HG03520 (cell line): ENCODE data around the gene DGKB.
"Not testable (repeated sequence)": the region's sequence is repeated elsewhere in the genome, so short reads cannot be mapped to it uniquely, and the experiment has no call there.

Experiments
- ATAC-seq: cut with Tn5 transposase; IDR thresholded peaks from one replicate; pipeline ENCODE4 v1.9.1; 2021; ENCODE audit warnings: mild to moderate bottlenecking, moderate library complexity; ENCODE audit not compliant: unreplicated experiment

DGKB gene

DNA sequence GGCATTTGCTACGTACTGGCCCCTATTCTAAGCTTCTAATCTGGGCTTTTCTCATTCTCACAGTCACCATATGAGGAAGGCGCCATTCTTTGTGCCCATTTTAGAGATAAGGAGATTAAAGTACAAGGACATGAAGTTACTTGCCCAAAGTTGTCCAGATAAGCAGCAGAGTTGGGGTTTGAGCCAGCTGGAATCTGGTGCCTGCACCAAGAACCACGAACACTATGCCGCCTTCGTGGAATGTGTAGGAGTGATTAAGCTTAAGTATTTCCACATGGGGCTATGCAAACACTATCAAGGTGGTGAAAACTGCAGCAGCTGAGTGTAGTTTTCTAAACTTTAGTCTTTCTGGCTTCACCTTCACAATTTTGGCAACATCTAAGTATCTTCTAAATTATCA, 570.4 kb downstream of the DGKB start:
- ATAC-seq, result no peak

DNA sequence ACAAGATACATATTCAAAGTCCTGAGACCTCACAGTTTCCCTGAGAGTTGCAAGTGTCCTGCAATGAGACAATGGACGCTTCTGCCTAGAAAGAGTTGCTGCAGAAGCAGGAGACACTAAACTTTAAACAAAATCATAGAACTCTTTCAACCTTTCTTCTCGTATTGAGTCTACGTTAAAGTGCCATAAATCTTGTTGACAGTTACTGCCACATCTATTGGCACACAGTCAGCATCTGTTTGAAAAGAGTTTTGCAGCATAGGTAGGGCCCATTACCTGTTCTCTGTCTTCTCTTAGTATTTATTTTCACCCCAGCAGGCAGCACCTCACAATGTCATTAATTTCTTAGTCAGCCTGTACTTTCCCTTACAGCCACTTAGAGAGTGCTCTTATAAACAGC, 577.8 kb downstream of the DGKB start:
- no peak for ATAC-seq

DNA sequence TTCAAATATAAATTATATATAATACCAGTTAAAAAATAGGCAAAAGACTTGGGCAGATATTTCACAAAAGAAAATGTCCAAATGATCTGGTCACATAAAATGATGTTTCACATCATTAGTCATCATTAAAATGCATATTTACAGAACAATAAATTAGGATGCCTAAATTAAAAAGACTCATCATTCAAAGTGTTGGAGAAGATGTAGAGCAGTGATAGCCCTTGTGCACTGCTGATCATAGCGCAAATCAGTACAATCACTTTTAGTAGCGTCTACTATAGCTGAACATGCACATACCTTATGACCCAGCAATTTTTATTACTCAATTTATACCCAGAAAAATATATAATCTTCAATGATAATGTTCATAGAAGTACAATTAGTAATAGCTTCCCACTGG, 579.8 kb downstream of the DGKB start:
- no peak for ATAC-seq

DNA sequence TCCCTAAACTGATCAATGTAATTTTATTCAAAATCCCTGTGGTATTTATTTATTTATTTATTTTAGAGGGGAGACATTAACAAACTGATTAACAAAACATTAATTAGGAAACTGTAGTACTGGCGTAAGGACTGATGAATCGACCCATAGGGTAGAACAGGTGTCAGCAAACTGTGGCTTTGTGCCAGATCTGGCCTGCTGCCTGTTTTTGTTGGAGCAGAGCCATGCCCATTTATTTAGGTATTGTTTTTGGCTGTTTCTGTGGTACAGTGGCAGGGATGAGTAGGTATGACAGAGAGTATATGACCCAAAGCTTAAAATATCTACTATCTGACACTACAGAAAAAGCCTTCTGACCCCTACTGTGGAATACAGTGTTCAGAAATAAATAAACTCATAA, 580.6 kb downstream of the DGKB start:
- no peak for ATAC-seq

DNA sequence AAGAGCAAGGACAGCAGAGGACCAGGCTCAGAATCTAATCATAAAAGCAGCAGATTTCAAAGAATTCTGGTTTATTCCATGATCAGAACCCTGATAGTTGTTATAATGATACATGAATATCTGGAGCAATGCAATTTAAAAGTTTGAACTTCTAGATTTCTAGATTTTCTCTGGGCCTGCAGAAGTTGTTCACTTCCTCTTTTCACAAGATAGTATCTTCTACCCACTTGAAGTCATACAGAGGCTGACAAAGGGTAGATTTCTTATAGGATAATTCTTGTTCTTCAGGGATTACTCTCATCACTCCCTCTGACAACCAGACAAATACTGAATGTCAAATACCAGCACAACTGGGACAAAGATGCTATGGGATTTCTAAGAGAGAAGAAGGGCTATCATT, 593.1 kb downstream of the DGKB start:
- ATAC-seq, result no peak

DNA sequence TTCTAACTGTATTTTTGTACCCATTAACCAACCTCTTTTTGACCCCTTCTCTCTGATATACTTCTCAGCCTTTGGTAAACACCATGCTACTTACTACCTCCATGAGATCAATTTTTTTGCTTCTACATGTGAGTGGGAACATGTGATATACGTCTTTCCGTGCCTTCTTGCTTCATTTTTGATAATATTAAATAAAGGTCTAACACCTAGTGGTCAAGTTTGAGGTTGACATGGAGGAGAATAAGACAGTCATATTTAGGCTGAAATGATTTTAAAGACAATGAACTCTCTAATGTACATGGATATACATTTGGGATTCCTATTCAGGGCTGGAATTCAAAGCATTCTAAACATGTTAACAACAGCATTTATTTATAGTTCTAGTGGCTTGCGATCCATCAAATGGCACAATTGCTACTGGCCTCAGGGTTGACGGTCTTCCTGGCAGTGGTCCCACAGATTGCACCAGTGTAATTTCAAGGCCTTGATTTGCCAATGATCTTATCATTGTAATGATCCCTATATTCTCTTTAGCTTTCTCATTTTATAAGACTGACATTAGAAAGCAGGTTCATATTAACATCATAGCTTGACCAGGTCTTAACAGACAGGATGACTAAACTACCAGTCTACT, 597.2 kb downstream of the DGKB start:
- no peak for ATAC-seq

DNA sequence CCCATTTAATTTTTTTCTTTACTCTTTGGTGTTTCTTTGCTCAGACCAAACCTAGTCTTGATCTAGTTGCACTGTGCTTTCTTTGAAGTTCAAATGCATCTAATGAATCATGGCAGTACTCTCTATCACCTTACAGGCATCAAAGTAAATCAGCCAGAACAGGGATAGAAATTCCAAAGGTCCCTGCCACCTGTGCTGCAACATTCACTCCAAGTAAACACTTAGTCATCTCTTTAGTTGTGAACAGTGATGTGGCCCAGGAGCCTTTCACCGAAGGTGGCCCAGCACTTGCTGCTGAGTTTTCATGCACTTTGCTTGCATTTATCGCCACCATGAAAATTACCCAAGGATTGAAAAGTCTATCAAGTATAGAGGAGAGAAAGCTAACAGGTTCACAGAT, 599.0 kb downstream of the DGKB start:
- ATAC-seq, result no peak

DNA sequence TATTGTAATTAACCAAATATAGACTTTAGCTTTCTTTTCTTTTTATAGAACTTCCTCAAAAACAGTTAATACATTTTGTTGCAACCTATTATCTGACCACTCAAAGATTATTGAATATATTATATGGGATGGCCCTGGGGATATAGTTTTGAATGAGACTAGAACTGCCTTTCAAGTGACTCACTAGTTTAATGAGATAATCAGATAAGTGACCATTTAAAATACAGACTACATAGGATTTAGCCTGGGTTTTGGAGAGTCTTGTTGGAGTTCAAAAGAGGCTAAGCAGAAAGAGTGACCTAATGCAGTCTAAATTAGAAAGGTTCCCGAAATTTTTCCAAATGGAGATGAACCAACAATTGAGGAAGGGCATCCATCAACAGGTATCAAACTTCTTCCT, 607.9 kb downstream of the DGKB start:
- no peak for ATAC-seq

DNA sequence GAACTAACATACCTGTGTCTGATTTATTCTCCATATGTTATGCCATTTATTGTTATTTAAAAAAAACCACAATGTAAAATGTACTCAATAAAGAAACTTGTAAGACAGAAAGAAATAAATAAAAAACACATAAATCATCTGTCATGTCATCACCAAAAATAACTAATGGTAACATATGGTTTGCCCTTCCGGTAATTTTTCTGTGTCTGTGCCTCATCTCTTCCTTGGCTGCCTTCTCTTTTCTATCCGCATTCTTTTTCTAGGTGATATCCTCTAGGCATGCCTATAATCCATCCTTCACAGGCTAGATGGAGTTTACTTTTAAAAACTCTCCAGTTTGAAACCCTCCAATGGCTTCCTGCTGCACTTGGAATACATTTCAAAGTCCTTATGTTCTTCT, 609.1 kb downstream of the DGKB start:
- no peak for ATAC-seq

DNA sequence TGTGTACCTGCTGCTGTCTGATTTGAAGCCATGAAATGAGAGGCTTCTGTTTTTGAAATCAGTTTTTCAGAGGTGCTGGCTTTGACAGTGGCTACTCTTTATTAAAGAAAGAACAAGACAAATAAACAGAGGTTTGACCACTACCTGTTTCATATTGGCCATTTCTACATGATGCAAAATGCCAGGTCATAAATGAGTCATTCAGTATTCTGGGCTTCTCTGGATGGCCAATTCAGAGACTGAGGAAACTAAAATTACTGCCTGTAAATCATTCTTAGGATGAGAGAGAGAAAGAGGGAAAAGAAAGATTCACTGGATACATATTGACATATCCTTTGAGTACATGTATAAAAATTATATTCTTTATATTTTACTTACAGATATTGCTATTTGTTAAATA, 609.8 kb downstream of the DGKB start:
- ATAC-seq, result no peak

DNA sequence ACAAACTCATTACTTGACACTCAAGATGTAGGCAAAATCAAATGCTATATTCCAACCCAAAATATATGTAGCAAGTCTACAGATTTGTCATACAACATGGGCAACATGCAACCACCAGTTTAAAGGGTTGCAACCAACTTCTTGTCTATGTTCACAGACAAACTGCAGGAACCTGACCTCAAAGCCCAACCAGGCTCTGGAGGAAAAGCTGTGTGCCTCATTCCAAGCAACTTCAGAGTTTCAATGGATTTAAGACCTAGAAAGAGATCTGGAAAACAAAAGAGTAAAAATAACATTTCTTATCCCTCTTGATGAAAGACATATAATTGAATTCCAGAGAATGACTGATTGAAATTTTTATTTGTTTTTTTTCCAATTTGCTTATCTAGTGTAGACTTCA, 612.6 kb downstream of the DGKB start:
- no peak for ATAC-seq

DNA sequence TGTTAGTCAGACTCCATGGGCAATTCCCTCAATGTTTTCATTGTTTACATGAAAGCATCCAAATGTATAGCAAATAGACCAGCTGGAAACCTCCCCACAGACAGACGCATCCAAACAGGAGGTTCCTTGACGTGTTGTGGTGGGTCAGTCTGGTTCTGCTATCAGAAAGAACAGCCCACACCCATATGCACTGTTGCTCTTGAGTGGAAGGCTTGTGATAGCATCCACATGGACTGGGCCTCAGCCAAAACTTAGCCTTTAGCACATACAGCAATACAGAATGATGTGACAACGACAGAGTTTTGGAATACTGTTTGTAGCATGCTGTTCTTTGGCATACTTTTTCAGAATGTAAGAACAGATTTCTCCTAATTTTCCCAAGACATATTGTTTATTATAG, 613.9 kb downstream of the DGKB start:
- no peak for ATAC-seq

DNA sequence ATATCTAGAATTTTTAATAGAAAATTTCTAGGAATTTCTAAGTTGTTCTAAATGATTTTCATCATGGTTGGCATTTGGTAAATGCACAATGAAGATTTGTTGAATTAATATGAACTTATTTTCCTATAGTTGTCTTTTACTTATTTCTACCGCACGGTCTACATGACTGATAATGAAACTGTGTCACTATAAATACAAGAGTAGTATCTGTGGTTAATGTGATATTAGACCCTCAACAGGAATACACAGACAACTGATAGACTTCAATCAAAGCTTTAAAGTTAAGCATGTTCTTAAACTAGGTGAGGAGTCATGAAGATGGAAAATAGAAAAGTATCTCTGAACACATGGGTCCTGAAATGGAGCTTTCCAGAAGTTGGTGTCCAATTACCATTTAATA, 615.2 kb downstream of the DGKB start:
- ATAC-seq, result no peak

DNA sequence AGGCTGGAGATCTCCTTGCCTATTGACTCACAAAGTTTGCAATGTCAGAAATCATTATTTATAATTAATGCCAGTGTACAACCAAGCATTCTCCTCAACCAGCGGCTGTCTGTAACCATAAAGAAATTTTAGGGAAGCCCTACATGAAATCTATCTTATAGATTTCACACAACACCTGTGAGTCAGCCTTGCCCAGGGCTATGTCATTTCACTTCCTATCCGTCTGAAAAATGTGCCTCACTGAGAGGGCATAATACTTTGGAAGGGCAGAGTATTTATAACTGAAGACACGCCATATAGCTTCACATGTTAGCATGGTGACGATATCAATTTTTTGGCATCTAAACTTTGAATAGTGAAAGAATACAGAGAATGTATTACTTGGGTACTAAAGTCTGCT, 616.5 kb downstream of the DGKB start:
- ATAC-seq, result no peak

DNA sequence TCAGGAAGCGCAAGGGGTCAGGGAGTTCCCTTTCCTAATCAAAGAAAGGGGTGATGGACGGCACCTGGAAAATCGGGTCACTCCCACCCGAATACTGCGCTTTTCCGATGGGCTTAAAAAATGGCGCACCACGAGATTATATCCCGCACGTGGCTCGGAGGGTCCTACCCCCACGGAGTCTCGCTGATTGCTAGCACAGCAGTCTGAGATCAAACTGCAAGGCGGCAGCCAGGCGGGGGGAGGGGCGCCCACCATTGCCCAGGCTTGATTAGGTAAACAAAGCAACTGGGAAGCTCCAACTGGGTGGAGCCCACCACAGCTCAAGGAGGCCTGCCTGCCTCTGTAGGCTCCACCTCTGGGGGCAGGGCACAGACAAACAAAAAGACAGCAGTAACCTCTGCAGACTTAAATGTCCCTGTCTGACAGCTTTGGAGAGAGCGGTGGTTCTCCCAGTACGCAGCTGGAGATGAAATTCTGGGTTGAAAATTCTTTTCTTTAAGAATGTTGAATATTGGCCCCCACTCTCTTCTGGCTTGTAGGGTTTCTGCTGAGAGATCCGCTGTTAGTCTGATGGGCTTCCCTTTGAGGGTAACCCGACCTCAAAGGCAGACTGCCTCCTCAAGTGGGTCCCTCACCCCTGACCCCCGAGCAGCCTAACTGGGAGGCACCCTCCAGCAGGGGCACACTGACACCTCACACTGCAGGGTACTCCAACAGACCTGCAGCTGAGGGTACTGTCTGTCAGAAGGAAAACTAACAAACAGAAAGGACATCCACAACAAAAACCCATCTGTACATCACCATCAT, 623.3 kb downstream of the DGKB start:
- ATAC-seq, result not testable (repeated sequence)

DNA sequence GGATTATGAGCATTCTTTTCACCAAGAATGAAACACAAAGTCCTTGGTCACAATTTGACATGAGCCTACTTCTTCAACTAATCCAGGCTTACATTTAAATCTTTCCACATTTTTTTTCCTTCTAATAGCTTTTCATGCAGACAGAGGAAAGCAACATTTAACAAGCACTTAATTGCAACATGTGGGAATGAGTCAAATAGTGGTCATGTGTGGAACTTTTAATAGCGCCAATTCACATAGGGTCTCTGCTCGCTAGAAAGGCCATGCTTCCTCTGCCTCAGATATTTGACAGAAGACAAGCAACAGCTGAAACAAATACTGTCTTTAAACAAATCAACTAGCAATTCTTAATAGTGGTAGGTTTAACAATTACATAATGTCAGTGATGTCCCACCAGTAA, 627.2 kb downstream of the DGKB start:
- ATAC-seq, result no peak

DNA sequence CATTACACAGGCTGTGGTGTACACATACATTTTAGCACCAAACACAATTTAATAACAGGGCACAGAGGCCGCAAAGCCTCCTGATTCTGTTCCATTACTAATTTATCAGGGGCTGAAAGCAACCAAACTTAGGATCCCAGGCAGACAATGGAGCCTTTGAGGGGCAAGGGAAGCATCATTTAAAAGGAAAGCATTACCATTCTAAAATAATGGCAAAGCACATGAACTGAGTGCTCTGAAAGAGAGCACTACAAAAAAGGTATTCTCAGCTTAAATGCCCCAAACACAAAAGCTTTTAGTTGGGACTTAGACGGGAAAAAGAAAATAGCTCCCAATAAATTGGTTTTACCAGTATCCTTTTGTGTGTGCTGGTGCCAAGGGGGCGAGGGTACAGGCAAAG, 631.1 kb downstream of the DGKB start:
- ATAC-seq, result no peak

DNA sequence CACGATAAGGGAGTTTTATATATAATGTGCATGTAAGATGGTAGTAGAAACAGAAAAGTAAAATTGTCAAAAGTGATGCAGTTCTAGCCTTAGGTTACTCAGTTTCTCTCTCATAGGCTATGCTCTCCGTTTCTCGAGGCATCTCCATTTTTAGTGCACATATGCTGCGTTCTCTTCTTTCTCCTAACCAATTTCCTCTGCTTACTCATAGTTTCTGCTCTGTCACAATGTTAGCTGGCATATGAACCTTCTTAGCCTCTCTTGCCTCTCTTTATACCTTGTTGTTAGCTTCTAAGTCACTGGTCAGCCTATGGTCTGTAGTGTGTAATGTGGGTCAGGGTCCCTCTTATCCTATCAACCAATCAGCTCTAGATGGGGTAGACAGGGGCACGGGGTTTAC, 632.5 kb downstream of the DGKB start:
- ATAC-seq, result no peak

DNA sequence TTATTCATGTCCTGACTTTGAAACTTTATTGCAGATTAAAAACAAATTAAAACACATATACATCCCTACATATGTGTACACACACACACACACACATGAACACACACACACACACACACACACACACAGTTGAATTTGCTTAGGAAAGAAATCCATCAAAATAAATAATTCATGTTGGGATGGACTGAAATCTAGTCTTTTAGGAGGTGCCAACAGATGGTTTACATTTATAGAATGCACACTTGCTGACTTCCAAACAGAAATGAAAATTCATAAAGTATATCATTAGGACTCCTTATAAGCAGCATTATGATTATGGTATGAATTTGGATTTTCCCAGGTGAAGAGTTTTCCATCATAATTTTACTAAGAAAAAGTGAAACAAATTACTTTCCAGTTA, 642.5 kb downstream of the DGKB start:
- ATAC-seq, result no peak

DNA sequence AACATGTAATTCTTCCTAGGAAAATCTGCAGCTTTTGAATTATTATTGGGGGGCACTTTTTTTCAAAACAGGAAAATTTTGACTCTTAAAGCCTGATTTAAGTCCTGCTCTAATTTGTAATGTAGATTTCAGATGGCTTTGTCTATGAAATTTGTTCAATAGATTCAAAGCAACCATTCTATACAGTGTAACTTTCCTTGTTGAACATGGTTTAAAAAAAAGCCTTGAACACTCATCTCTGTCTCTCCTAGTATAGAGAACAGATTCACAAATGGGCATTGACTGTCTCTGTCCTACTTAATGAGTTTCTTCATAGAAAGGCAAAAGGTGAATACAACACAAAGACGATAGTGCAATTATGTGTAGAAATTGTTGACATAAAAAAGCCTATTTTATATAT, 643.7 kb downstream of the DGKB start:
- ATAC-seq, result no peak

DNA sequence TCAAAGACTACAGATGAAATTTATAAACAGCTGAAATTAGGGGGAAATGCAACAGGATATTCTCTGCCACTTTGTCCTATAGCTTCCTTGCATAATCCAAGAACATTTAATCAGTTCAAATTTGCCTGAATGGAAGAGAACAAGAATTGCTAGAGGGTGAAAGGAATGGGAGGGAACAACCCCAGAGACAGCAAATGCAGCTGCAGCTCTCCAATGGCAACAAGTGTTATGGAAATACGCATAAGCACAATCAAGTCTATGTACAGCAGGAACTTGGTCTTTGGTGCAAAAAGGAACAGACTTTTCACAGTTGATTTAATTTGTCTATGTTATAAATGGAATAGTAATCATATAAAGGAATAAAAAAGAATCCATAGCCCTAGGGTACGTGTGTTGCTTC, 644.1 kb downstream of the DGKB start:
- no peak for ATAC-seq

DNA sequence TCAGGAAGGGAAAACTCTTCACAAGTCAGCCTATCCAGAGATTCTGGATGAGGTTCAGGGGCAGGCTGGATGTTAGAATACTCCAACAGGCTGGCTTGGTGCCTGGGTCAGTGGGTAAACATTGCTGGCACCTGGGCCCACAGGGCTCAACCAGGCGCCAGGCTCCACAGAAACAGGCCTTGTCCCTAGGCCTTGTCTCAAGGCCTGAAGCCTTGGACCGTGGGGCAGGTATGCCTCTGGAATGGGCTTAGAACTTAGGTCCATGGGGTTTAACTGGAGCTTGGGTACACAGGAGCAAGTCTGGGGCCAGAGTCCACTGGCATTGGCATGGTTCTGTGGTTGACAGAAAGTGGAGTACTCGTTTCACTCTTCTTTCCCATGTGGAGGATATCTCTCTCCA, 650.1 kb downstream of the DGKB start:
- no peak for ATAC-seq

DNA sequence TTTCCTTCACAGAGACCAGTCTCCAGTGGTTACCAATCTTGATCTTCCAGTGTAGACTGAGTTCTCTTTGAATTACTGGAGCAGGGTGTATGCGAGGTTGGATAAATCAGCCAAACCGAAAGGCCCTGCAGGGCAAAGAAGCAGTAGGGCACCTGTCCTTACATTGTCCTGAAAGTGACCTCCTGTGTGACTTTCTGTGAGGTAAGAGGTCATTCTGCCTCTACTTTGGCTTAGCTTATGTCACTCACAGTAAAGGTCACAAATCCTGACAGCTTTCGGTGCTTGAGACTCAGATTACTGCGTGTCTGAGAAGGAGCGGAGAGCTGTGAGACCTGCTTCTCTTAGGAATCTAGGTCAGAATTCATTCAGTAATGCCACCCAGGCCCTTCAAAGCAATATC, 660.4 kb downstream of the DGKB start:
- no peak for ATAC-seq
